ENCODE results near the gene PPARGC1A. TPM values are rescaled to one million over a fixed set of nuclear protein-coding genes. Genes with fewer than 3 reads are reported as not detected.

Gene PPARGC1A
- total RNA-seq, 1 donor from 2014 or later = 0.48 TPM

DNA sequence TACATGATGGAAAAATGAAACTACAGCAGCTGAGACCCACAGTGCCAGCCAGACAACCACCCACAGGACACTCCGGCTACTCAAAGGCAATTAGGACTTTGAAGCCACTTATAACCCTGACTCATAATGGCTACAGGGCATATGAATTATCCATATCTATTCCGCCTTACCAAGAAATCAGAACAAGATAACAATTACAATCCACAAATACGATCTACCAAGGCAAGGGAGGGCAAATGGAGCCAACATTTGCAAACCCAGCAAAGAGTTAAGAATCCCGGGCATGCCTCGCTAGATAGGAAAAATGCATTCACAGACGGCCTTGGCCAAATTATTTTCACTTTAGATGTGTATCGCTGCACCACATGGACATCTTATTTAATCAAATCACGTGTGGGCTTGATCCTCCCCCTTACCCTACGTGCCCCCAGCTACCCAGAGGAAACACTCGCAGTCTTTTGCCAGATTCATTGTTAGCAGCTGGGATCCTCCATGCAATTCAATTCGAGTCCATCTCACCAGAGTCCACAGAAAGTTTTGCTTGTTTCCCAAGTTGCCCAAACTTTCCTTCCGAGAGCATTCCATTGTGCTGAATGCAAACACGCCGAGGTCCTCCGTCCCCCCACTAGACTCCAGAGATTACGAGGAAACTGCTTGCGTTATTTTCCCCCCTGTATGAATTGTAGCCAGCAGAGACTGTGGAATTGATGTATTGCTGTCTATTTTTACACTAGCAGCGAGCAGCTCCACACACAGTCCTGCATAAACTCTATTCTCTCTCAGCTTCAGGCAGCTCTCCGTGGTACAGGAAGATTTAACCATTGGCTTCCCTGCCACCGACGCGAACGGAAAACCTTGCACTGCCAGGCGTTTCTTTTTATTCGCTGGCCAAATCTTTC, 1.2 kb downstream of the PPARGC1A start:
- Histone ChIP-seq H3K27me3 (ENCODE audit: insufficient read depth, low read length) (peaks cover 2% of the 10 kb centered on the region), H3K79me2 (ENCODE audit: insufficient read depth, low read length) (no peaks in the 10 kb centered on the region), H3K9ac (ENCODE audit: low read length) (peak overlapping the region; percentile 57), H3K4me1 (ENCODE audit: insufficient read depth, low read length) (peaks cover 21% of the 10 kb centered on the region), H3K36me3 (ENCODE audit: insufficient read depth, low read length) (no peaks in the 10 kb centered on the region), H2AFZ (ENCODE audit: low read depth, low read length) (peak overlapping the region; percentile 86), H3K4me3 (ENCODE audit: insufficient read depth, low read depth, low read length) (peak overlapping the region; percentile 67), H3K9me3 (ENCODE audit: insufficient read depth, low read depth, low read length) (no peaks in the 10 kb centered on the region), H3K4me2 (ENCODE audit: low read length) (peak overlapping the region; percentile 96), H4K20me1 (ENCODE audit: insufficient read depth, low read length) (no peaks in the 10 kb centered on the region), H3K27ac (ENCODE audit: low read depth, low read length) (peak overlapping the region; percentile 53)
- H3K4me3 Mint-ChIP-seq (ENCODE audit: unreplicated experiment) = no peak overlapping the region
- no peak overlapping the region for H3K27ac Mint-ChIP-seq (ENCODE audit: unreplicated experiment)
- H3K36me3 Mint-ChIP-seq (ENCODE audit: low read depth, unreplicated experiment) = no peaks in the 10 kb centered on the region
- TF ChIP-seq EZH2 (IDR thresholded peaks at IDR 0.05; ENCODE audit: insufficient read depth, low read length) = no peak
- no peak for TF ChIP-seq CTCF (IDR thresholded peaks at IDR 0.05; ENCODE audit: insufficient read depth, low read depth, low read length)
- H3K9me3 Mint-ChIP-seq (ENCODE audit: unreplicated experiment) = no peaks in the 10 kb centered on the region
- H3K27me3 Mint-ChIP-seq (ENCODE audit: low read depth, unreplicated experiment) = no peaks in the 10 kb centered on the region
- DNase-seq (ENCODE audit: low read depth) (peak; percentile 65), FAIRE-seq (peak; percentile 68)
- peaks cover 20% of the 10 kb centered on the region for H3K4me1 Mint-ChIP-seq (ENCODE audit: low read depth, unreplicated experiment)

DNA sequence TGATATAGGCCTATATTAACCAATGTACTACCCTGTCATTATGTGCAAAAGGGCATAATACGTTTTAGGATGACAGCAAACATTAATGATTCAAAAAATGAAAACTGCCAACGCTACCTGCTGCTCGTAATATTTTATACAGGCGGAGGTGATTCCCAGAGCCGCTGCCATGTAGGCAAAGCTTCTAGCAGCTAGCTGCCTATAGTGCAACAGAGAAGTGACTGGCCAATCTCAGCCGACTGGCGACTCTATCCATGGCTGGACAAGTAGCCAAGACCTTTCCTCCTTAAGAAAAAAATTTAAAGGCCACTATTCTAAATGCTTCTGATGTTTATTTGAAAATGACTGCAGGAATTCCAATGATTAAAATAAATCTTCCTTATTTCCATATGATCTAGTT, 1.9 kb downstream of the PPARGC1A start:
- no peak for FAIRE-seq
- Histone ChIP-seq H3K9ac (ENCODE audit: low read length) (peak overlapping the region; percentile 57), H3K4me2 (ENCODE audit: low read length) (peak overlapping the region; percentile 96), H3K36me3 (ENCODE audit: insufficient read depth, low read length) (no peaks in the 10 kb centered on the region), H3K9me3 (ENCODE audit: insufficient read depth, low read depth, low read length) (no peaks in the 10 kb centered on the region), H3K27ac (ENCODE audit: low read depth, low read length) (no peak overlapping the region), H2AFZ (ENCODE audit: low read depth, low read length) (no peak overlapping the region), H3K4me3 (ENCODE audit: insufficient read depth, low read depth, low read length) (peak overlapping the region; percentile 67), H3K4me1 (ENCODE audit: insufficient read depth, low read length) (peaks cover 21% of the 10 kb centered on the region), H4K20me1 (ENCODE audit: insufficient read depth, low read length) (no peaks in the 10 kb centered on the region), H3K79me2 (ENCODE audit: insufficient read depth, low read length) (no peaks in the 10 kb centered on the region), H3K27me3 (ENCODE audit: insufficient read depth, low read length) (peaks cover 2% of the 10 kb centered on the region)
- H3K9me3 Mint-ChIP-seq (ENCODE audit: unreplicated experiment) = no peaks in the 10 kb centered on the region
- no peaks in the 10 kb centered on the region for H3K36me3 Mint-ChIP-seq (ENCODE audit: low read depth, unreplicated experiment)
- no peak for TF ChIP-seq EZH2 (IDR thresholded peaks at IDR 0.05; ENCODE audit: insufficient read depth, low read length)
- TF ChIP-seq CTCF (IDR thresholded peaks at IDR 0.05; ENCODE audit: insufficient read depth, low read depth, low read length) = no peak
- H3K27ac Mint-ChIP-seq (ENCODE audit: unreplicated experiment) = no peak overlapping the region
- no peaks in the 10 kb centered on the region for H3K27me3 Mint-ChIP-seq (ENCODE audit: low read depth, unreplicated experiment)
- peaks cover 22% of the 10 kb centered on the region for H3K4me1 Mint-ChIP-seq (ENCODE audit: low read depth, unreplicated experiment)
- no peak overlapping the region for H3K4me3 Mint-ChIP-seq (ENCODE audit: unreplicated experiment)
- DNase-seq (ENCODE audit: low read depth) = no peak

- no peaks in the 10 kb centered on the region for H3K9me3 ChIP-seq (ENCODE audit: insufficient read depth, low read depth, low read length)
- H3K27ac ChIP-seq (ENCODE audit: low read depth, low read length) = no peak overlapping the region
- Mint-ChIP-seq H3K36me3 (ENCODE audit: low read depth, unreplicated experiment) (no peaks in the 10 kb centered on the region), H3K9me3 (ENCODE audit: unreplicated experiment) (no peaks in the 10 kb centered on the region), H3K4me1 (ENCODE audit: low read depth, unreplicated experiment) (peaks cover 23% of the 10 kb centered on the region), H3K4me3 (ENCODE audit: unreplicated experiment) (no peak overlapping the region), H3K27ac (ENCODE audit: unreplicated experiment) (no peak overlapping the region), H3K27me3 (ENCODE audit: low read depth, unreplicated experiment) (no peaks in the 10 kb centered on the region)
- no peaks in the 10 kb centered on the region for H3K36me3 ChIP-seq (ENCODE audit: insufficient read depth, low read length)
- no peak for DNase-seq (ENCODE audit: low read depth)
- H3K27me3 ChIP-seq (ENCODE audit: insufficient read depth, low read length) = peaks cover 2% of the 10 kb centered on the region
- no peaks in the 10 kb centered on the region for H4K20me1 ChIP-seq (ENCODE audit: insufficient read depth, low read length)
- FAIRE-seq = no peak
- H3K4me1 ChIP-seq (ENCODE audit: insufficient read depth, low read length) = peaks cover 21% of the 10 kb centered on the region
- H3K4me2 ChIP-seq (ENCODE audit: low read length) = no peak overlapping the region
- no peaks in the 10 kb centered on the region for H3K79me2 ChIP-seq (ENCODE audit: insufficient read depth, low read length)
- TF ChIP-seq CTCF (IDR thresholded peaks at IDR 0.05; ENCODE audit: insufficient read depth, low read depth, low read length) = no peak
- TF ChIP-seq EZH2 (IDR thresholded peaks at IDR 0.05; ENCODE audit: insufficient read depth, low read length) = no peak
- no peak overlapping the region for H2AFZ ChIP-seq (ENCODE audit: low read depth, low read length)
- H3K9ac ChIP-seq (ENCODE audit: low read length) = no peak overlapping the region
- no peak overlapping the region for H3K4me3 ChIP-seq (ENCODE audit: insufficient read depth, low read depth, low read length)
Measured at GRCh38 chr4:23887173-23887572, 2.7 kb downstream of the PPARGC1A start.
